GM19023 (cell line): ENCODE data around the gene GMDS.
A peak's percentile ranks its signal among the peaks of the same experiment; 100 is the strongest.
"Not testable (repeated sequence)": the region's sequence is repeated elsewhere in the genome, so short reads cannot be mapped to it uniquely, and the experiment has no call there.

Experiments used
- ATAC-seq: cut with Tn5 transposase; IDR thresholded peaks from one replicate; pipeline ENCODE4 v1.9.1; 2021; ENCODE audit warnings: mild to moderate bottlenecking, moderate library complexity; ENCODE audit not compliant: unreplicated experiment

GMDS gene

DNA sequence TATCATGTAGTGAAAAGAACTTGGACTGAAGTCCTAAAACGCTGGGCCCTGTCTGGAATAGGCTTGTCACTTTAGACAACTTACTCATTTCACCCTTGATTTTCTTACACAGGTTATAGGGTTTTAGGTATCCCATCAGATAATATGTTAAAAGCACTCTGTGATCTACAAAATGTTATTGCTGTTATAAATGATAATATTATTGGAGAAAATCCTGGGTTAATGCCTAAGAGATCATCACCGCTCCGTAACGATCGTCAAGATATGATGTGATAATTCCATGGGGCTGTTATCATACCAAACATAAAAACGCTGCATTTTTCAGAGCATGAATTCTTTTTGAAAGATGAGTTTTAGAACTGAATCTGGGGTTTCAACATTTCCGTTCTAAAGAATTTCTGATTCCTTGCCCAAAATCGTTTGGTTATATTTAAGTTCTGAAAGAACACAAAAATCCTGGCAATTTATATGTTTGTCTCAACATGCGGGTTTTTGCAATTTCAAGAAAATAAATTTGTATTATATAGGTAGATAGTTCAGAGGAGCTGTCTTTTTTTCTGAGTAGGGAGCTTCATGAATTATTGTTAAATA is 480.9 kb downstream of the GMDS start:
- no peak for ATAC-seq

GRCh38 chr6:1763404-1763803 is 482.0 kb downstream of the GMDS start:
- ATAC-seq = no peak

DNA sequence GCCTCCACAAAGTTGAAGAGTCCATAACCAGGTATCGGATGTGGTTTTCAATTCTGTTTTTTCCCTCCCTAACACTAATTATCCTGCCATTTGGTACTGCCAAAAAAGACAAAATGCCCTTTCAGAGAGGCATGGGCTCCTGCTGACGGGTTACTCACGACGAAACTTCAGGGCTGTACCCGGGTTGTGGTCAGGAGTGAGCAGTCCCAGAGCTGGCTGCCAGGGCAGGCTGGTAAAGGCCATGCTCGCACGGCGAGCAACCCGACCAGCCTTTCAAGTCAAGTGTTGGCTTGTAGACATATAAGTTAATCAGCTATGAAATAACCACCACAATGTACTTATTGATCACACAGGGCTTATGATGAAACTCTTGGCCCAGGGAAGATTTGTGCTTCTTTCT is 483.2 kb downstream of the GMDS start:
- no peak for ATAC-seq

GRCh38 chr6:1761477-1761877 is 483.9 kb downstream of the GMDS start:
- no peak for ATAC-seq

GRCh38 chr6:1760876-1761275 is 484.5 kb downstream of the GMDS start:
- no peak for ATAC-seq

DNA sequence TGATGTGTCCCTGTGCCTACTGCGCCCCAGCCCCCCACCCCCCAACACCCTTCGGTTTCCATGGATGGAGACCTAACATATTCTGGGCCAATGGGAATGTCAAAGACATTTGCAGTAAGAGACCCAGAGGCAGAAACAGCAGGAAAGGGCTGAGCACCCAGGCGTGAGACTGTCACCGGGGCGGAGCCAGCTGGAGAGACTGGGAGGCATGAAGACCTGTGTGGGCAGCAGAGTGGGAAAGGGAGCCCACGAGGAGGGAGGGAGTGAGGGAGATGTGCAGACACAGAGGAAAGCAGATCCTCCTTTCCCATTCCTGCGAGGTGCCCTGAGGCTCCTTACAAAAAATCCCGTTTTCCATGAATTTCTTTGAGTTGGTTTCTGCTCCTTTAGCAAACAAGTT is 485.5 kb downstream of the GMDS start:
- no peak for ATAC-seq

DNA sequence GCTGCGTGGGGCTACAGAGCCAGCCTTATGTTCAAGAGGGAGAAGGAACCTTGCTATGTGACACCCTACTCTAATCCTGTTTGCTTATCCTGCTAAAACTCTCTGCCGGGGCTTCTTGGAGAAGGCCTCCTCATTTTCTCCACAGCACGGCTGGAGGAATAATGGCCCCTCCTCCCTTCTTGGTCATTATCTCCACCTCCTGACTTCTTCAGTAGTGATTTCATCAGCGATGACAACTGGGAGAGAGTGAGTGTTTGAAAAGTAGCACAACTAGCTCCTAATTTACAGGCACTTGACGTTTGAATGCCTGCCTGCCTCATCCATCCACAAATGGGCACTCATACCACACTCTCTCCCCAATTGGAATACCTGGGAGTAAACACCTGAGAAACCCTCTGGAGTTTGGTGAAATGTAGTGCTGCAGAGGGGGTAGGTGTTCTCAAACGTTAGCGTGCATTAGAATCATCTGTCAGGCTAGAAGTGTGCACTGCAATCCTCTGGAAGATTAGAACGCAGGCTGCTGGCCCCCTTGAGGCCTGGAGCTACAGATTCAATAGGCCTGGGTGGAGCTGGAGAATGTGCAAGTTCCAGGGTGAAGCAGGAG is 487.2 kb downstream of the GMDS start:
- ATAC-seq = no peak

DNA sequence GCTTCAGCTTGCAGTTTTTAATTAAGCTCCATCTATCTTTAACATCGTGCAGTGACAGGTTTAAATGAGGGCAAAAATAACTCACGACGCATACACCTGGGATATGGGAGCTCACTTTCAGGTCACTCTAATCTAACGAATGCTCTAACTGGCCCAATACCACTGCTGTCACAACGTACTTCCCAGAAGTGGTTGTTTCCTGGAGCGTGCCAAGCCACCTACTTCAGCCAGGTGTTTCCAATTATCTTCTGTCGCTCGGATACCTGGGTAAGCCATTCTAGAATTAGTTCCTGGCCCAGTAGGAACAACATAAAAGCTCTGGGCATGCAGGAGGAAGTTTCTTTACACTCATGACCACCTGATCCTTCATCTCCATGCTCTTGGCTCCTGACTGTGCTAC is 488.3 kb downstream of the GMDS start:
- no peak for ATAC-seq

DNA sequence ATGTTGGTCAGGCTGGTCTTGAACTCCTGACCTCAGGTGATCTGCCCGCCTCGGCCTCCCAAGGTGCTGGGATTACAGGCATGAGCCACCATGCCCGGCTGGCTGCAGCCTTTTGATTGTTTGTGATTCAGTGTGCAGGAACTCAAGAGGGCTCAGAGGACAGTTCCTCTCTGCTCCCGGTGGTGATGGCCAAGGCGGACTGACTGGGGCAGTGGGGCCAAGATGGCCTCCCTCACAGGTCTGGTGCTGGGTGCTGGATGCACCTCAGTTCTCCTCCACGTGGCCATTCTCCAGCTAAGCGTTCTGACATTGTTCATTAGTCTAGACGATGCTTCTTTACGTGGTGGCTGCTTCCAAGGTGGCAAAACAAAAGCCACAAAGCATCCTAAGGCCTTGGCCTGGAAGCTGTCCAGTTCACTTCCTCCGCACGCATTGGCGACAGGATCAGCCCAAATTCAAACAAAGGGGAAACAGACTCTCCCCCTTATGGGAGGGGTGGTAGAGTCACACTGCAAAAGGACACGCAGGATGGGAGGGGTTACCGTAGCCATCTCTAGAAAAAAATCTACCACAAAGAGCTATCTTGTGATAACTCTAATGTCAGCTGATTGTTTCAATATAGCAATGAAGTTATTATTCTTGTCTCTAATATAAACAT is 488.8 kb downstream of the GMDS start:
- no peak for ATAC-seq

DNA sequence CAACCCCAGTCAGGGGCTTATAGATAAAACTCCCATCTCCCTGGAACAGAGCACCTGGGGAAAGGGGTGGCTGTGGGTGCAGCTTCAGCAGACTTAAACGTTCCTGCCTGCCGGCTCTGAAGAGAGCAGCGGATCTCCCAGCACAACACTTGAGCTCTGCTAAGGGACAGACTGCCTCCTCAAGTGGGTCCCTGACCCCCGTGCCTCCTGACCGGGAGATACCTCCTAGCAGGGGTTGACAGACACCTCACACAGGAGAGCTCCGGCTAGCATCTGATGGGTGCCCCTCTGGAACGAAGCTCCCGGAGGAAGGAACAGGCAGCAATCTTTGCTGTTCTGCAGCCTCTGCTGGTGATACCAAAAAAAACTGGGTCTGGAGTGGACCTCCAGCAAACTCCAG is 494.3 kb downstream of the GMDS start:
- ATAC-seq = not testable (repeated sequence)

- ATAC-seq = no peak
These were observed 496.4 kb downstream of the GMDS start for GRCh38 chr6:1749041-1749440.

DNA sequence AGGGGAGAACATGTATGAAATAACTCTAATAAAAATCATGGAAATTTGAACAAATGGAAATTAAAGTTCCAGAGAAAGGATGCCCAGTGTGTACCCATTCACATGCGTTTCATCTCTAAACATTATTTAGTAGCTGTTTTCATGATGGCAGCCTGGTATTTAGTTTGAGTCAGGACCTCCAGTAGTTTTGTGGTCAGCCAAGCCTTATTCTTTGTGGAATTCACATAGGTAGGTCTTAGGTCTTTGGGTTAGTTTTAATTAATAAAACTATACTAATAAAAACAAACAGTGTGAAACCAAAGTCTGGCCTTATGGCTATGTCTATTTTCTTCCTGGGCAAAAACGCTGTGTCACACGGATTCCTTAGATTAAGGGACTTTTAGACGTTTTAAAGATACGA is 497.9 kb downstream of the GMDS start:
- no peak for ATAC-seq

GRCh38 chr6:1747003-1747402 is 498.4 kb downstream of the GMDS start:
- no peak for ATAC-seq

DNA sequence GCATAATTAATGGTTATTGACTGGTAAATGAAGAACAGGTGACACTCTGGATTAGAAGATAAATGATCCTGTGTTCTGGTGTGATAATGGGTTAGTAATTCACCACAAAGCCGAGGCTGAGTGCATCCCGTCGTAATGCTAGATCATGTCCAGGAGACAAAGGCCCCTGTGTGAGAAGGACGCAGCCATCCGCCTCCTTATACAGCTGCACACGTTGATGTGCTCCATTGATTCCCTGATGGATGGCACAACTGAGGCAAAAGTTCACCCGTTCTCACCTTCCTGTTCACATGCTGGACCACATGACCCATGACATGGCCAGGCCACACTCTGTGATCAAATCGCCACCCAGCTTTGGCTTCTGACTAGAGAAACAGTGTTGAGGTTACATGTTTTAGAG is 499.6 kb downstream of the GMDS start:
- no peak for ATAC-seq

- no peak for ATAC-seq
These were observed 500.9 kb downstream of the GMDS start for GRCh38 chr6:1744543-1744942.

DNA sequence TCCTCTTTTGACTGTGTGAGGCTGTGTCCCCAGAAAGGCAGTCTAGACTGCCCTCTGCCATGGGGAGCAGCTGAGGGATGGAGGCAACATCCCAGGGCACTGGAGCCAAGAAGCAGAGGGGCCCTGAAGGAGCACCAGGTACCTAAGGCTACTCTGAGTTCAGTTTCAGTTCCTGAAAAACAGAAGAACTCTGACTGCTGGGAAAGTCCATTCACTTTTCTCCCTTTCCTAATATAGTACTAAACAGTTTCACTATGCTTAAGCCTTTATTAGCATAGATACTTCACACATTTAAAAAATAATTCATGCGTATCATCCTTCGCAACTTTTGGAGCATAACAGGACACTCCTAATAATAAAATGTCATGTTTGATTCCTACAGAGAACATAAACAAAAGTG is 505.7 kb downstream of the GMDS start:
- peak; percentile 87 for ATAC-seq

- ATAC-seq = peak; percentile 54
These were observed 506.2 kb downstream of the GMDS start for GRCh38 chr6:1739220-1739619.

- no peak for ATAC-seq
These were observed 506.8 kb downstream of the GMDS start for GRCh38 chr6:1738558-1739081.

GRCh38 chr6:1737463-1738311 is 507.7 kb downstream of the GMDS start:
- no peak for ATAC-seq

DNA sequence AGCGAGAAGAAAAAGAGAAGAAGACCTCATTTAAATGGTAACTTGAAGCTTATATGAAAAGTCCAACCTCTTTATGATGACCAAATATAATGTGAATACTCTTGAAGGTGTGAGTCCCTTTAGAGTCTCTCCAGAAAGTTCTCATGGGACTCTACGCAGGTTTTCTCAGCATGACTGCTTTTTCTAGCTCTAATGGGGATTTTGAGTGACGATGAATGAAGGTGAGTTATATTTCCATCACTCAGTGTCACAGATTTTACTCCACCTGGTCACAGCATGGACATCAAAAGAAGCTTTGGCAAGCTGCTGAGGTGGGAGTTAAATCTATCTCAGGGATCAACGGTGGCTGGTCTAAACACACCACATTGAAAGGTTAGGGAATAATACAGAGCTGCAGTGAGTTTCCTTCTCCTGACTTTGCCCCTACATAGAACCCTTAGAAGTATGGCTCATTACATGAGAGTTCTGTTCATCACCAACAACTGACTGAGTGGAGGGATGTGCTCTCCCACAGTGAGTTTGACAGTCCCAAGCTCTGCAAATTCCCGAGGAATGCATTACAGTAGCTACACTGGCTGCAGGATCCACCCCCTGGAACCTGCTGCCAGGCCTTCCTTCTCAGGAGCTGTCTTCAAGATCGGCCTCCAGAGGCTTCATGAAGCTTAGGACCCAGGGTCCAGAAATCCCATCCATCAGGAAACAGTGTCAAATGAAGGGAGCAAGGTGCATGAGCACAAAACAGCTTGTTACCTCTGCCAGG is 508.9 kb downstream of the GMDS start:
- no peak for ATAC-seq
